AG09309 (cell line): ENCODE results near the gene SPDEF.

Experiments
- DNase-seq: peaks from one replicate; pipeline ENCODE4 v3.0.0-alpha.2; 2010; ENCODE audit warnings: low read depth
- H3K4me3 ChIP-seq: 2 replicates; pipeline ENCODE4 v1.5.1; 2011; ENCODE audit warnings: mild to moderate bottlenecking, low read depth, low read length, moderate library complexity; ENCODE audit not compliant: control insufficient read depth
- CTCF ChIP-seq: IDR thresholded peaks from 2 replicates; pipeline ENCODE4 v1.5.1; 2011; ENCODE audit warnings: mild to moderate bottlenecking, low read depth, low read length, inconsistent platforms; ENCODE audit not compliant: insufficient read depth, control insufficient read depth; ENCODE audit errors: missing control alignments

The SPDEF gene

GRCh38 chr6:34598712-34599111 lies 42.6 kb upstream of the SPDEF start:
- H3K4me3 ChIP-seq, result no peak overlapping the region
- DNase-seq, result no peak
- TF ChIP-seq CTCF, result no peak

GRCh38 chr6:34597605-34598353 lies 41.6 kb upstream of the SPDEF start:
- no peak overlapping the region for H3K4me3 ChIP-seq
- no peak for DNase-seq
- no peak for TF ChIP-seq CTCF

DNA sequence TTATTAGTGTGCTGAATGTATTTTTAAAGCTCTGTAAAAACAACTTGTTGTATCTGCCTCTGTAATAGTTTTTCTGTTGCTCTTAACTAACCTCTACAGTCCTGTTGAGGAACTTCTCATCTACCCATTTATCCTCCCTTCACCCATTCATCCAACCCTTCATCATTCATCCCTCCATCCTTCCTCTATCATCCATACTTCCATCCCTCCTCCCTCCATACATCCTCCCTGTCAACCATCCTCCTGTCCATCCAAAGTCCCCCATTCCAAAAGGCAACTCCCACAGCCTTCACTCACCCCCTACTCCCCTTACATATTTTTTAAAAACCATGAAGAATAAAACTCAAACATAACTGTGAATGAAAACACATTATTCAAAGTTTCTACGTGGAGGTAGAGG lies 40.7 kb upstream of the SPDEF start:
- TF ChIP-seq CTCF, result no peak
- DNase-seq, result no peak
- no peak overlapping the region for H3K4me3 ChIP-seq

- DNase-seq, result peak; percentile 23
- no peak overlapping the region for H3K4me3 ChIP-seq
- TF ChIP-seq CTCF, result no peak
Measured at GRCh38 chr6:34595332-34596184, 39.4 kb upstream of the SPDEF start.

DNA sequence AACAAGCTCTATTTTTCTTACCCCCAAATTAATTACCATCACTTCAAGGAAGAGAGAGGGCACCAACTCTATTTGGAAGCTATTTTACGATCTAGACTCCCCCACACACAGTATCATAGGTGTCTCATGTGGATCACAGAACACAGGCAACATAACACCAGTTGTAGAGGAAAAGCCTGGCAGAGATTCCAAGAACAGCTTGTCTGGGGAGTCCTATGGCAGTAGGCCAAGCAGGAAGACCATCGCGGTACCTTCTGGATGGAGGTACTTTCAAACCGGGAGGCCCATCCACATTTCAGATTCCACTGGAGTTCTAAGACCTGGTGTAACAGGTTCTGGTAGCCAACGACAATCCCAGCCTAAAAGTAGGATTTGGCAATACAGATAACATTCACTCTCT lies 37.6 kb upstream of the SPDEF start:
- no peak for TF ChIP-seq CTCF
- no peak for DNase-seq
- no peak overlapping the region for H3K4me3 ChIP-seq

DNA sequence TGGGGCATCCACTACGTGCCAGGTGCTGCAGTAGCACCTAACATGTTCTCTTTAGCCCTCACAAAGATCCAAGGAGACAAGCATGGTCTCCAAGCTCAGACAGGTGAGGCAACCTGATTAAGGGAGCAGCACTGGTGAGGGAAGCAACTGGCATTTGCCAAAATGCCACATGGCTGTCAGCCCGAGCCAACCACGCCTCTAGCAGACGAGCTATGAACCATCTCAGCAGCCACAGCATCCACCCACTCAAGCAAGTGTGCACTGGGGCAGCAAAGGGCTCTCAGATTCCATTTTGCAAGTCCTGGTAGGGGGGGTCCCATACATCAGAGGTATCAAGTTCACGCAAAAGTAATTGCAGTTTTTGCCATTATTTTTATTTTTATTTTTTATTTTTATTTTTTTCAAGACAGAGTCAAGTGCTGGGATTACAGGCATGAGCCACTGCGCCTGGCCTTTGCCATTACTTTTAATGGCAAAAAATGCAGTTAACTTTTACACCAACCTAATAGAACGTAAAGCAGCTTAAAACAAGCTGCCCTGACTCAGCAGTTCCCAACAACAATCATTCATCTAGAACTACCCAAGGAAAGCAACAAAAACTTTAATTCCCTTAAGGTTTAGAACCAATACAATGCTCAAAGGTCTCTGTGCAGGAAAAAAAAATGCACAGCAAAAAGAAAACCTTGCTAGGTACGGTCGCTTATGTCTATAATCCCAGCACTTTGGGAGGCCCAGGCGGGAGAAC lies 36.3 kb upstream of the SPDEF start:
- no peak for TF ChIP-seq CTCF
- H3K4me3 ChIP-seq, result no peak overlapping the region
- no peak for DNase-seq
